ENCODE measurements around the gene OSBPL5.

OSBPL5 gene

GRCh38 chr11:3102641-3102921 lies 62.5 kb downstream of the OSBPL5 start:
- no peak for DNase-seq (ENCODE audit: low read depth in 2 of 2)

- no peak for DNase-seq (ENCODE audit: low read depth in 2 of 2)
Observed at GRCh38 chr11:3101921-3102640, 63.0 kb downstream of the OSBPL5 start.

DNA sequence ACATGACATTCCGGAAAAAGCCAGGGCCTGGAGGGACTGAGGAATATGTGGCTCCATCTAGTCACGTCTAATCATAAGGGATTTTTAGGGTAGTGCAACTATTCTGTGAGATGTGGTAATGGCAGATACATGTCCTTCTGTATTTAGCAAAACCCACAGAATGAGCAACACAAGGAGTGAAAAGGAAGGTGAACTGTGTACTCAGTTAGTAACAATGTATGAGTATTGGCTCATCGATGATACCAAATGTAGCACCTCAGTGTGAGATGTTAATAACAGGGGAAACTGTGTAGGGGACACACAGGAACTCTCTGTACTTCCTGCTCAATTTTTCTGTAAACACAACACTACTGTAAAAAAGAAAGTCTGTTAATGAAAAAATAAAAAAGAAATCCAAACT lies 65.9 kb downstream of the OSBPL5 start:
- no peak for DNase-seq (ENCODE audit: low read depth in 2 of 2)

- DNase-seq (ENCODE audit: low read depth in 2 of 2) = no peak
Observed at GRCh38 chr11:3096909-3097530, 68.1 kb downstream of the OSBPL5 start.

- no peak for DNase-seq (ENCODE audit: low read depth in 2 of 2)
Observed at GRCh38 chr11:3095712-3096361, 69.3 kb downstream of the OSBPL5 start.

- DNase-seq (ENCODE audit: low read depth in 2 of 2) = no peak
Observed at GRCh38 chr11:3094223-3094824, 70.8 kb downstream of the OSBPL5 start.

- DNase-seq (ENCODE audit: low read depth in 2 of 2) = no peak
Observed at GRCh38 chr11:3093281-3094191, 71.6 kb downstream of the OSBPL5 start.

GRCh38 chr11:3092603-3093141 lies 72.4 kb downstream of the OSBPL5 start:
- no peak for DNase-seq (ENCODE audit: low read depth in 2 of 2)

DNA sequence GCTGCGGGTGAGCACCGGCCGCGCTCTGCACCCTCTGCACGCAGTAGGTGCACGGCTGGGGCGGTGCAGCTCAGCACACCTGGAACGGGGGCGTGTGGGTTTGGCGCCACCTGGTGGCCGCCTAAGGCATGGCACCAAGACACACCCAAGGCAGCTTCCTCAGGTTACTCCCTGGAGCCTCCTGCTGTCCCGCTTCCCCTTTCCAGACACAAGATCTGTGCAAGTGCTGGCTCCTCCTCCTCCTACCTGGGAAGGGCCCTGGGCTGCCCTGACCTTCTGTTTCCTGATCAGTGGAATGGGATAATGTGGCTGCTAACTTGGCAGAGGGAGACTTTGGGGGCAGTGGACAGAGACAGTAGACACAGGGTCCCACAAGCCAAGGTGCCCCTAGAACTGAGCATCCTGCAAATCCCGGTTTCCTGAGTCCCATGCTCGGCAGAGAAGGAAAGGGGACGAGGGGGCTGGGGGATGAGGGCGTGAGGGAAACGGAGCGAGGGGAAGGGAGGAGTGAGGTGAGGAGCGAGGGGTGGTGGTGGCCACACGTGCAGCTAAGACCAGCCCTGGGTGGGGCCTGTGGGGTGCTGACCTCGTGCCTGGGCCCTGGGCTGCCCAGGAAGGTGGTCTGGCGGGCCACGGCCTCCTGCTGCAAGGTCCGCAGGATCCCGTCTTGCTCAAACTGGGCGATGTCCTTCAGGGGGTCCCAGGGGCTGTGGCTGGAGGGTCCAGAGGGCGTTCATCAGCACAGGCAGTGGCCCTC lies 73.1 kb downstream of the OSBPL5 start:
- DNase-seq (ENCODE audit: low read depth in 2 of 2) = peak; percentile 50 to 64

GRCh38 chr11:3091081-3091845 lies 73.8 kb downstream of the OSBPL5 start:
- DNase-seq (ENCODE audit: low read depth in 2 of 2) = no peak

DNA sequence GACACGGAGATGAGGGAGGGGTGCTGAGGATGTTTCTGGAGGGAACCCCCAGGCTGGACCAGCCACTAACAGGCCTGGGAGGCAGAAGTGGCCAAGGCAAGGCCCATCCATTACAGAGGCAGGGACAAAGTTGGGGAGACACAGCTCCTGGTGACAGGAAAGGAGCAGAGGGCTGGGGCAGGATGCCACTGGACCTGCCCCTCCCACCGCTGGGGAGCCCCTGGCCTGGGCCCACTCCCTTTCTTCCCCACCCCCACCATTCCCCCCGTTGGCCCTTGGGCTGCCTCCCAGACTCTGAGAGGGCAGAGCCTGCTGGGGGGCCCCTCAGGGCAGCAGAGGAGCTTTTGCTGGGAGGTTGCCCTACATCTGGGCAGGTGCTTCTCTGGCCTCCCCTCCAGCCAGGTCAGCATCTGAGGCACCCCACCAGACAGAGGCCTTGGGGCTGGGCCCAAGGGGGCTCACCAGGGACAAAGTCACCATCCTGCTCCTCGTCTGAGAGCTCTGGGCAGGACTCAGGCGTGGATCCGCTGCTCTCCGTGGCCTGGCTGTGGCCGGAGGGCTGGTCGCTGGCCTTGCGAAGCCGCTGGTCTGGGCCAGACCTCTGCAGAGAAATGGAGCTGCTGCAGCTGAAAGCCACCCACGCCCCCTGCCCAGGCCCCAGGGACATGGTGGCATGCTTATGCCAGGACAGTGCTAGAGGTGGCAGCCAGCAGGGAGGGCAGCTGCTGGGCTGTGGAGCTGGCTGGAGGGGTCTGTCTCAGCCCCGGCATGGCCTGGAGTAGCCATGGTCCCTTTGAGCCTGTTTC lies 74.8 kb downstream of the OSBPL5 start:
- DNase-seq (ENCODE audit: low read depth in 2 of 2) = no peak

- no peak for DNase-seq (ENCODE audit: low read depth in 2 of 2)
Observed at GRCh38 chr11:3089236-3090061, 75.7 kb downstream of the OSBPL5 start.

GRCh38 chr11:3088806-3089205 lies 76.3 kb downstream of the OSBPL5 start:
- no peak for DNase-seq (ENCODE audit: low read depth in 2 of 2)

- no peak for DNase-seq (ENCODE audit: low read depth in 2 of 2)
Observed at GRCh38 chr11:3087821-3088800, 77.0 kb downstream of the OSBPL5 start.

GRCh38 chr11:3087373-3087772 lies 77.7 kb downstream of the OSBPL5 start:
- no peak for DNase-seq (ENCODE audit: low read depth in 2 of 2)

GRCh38 chr11:3086671-3087150 lies 78.4 kb downstream of the OSBPL5 start:
- DNase-seq (ENCODE audit: low read depth in 2 of 2) = no peak

DNA sequence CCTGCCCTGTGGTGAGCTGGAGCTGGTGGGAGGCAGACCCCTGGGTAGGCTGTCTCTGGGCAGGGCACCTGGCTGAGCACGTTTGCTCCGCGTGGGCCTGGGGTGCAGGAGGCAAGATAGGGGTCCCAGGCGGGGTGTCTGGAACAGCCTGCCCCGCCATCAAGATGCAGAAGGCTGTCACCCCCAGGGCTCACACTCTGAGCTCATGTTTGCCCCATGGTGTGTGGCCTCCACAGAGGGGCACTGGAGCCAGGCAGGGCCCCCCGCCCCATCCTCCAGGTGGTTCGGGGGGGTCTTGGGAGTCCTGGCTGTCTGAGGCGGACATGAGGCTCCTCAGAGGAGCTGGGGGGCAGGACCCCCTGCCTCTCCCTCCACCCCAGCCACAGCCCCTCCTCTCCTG lies 79.0 kb downstream of the OSBPL5 start:
- DNase-seq (ENCODE audit: low read depth in 2 of 2) = no peak
